GM23338 (cell line): ENCODE measurements around the gene MYO15B. TPM values are rescaled to one million over a fixed set of nuclear protein-coding genes. Genes with fewer than 3 reads are reported as not detected.

Experiments
- ATAC-seq: fragments of 200-7000 bp; cut with Tn5 transposase; 3 replicates; pipeline ENCODE4 v1.9.1; 2020
- DNase-seq: peaks from one replicate; pipeline ENCODE4 v3.0.0-alpha.2; 2015; ENCODE audit warnings: low spot score
- H2AFZ ChIP-seq: fragments of 200-600 bp; sonication (generic); 2 replicates; pipeline ENCODE4 v1.8.0; 2016; ENCODE audit warnings: antibody characterized with exemption, mild to moderate bottlenecking, moderate library complexity
- H3F3A ChIP-seq: fragments of 200-600 bp; sonication (generic); replicated peaks from 2 replicates; pipeline ENCODE4 v1.8.0; 2017; ENCODE audit warnings: antibody characterized with exemption, mixed run types, low read depth
- H3K27ac ChIP-seq: fragments of 200-600 bp; sonication (generic); 2 replicates; pipeline ENCODE4 v1.6.1; 2016; ENCODE audit warnings: low read depth
- H3K27me3 ChIP-seq: fragments of 200-600 bp; sonication (generic); 2 replicates; pipeline ENCODE4 v1.8.0; 2016; ENCODE audit warnings: mild to moderate bottlenecking, mixed run types, moderate library complexity; ENCODE audit not compliant: insufficient read depth
- H3K36me3 ChIP-seq: fragments of 200-600 bp; sonication (generic); 2 replicates; pipeline ENCODE4 v1.8.0; 2016; ENCODE audit warnings: mild to moderate bottlenecking; ENCODE audit not compliant: insufficient read depth
- H3K4me1 ChIP-seq: fragments of 200-600 bp; sonication (generic); 2 replicates; pipeline ENCODE4 v1.8.0; 2016; ENCODE audit warnings: mild to moderate bottlenecking, moderate library complexity; ENCODE audit not compliant: insufficient read depth
- H3K4me2 ChIP-seq: fragments of 200-600 bp; sonication (generic); 2 replicates; pipeline ENCODE4 v1.7.1; 2017; ENCODE audit warnings: mixed run types
- H3K4me3 ChIP-seq: fragments of 200-600 bp; sonication (generic); 2 replicates; pipeline ENCODE4 v1.6.1; 2016; ENCODE audit warnings: mixed run types
- H3K79me2 ChIP-seq: fragments of 200-600 bp; sonication (generic); replicated peaks from 2 replicates; pipeline ENCODE4 v1.8.0; 2017; ENCODE audit warnings: mild to moderate bottlenecking; ENCODE audit not compliant: insufficient read depth
- H3K9me2 ChIP-seq: fragments of 200-600 bp; sonication (generic); 2 replicates; pipeline ENCODE4 v1.8.0; 2017; ENCODE audit not compliant: insufficient read depth
- H4K20me1 ChIP-seq: fragments of 200-600 bp; sonication (generic); replicated peaks from 2 replicates; pipeline ENCODE4 v1.8.0; 2017; ENCODE audit warnings: mild to moderate bottlenecking; ENCODE audit not compliant: insufficient read depth
- H3K27ac Mint-ChIP-seq: 2 replicates; pipeline ENCODE4 v1.8.0; 2020; ENCODE audit warnings: inconsistent platforms, mild to moderate bottlenecking, moderate library complexity, mixed read lengths
- H3K27me3 Mint-ChIP-seq: 3 replicates; pipeline ENCODE4 v1.8.0; 2022; ENCODE audit warnings: low read depth, mild to moderate bottlenecking, moderate library complexity, mixed read lengths, inconsistent platforms; ENCODE audit not compliant: insufficient read depth, poor library complexity
- H3K36me3 Mint-ChIP-seq: 3 replicates; pipeline ENCODE4 v1.8.0; 2021; ENCODE audit warnings: low read depth, mild to moderate bottlenecking, inconsistent platforms, moderate library complexity, mixed read lengths
- H3K4me1 Mint-ChIP-seq: 3 replicates; pipeline ENCODE4 v1.8.0; 2020; ENCODE audit warnings: mild to moderate bottlenecking, inconsistent platforms, mixed read lengths
- H3K4me3 Mint-ChIP-seq: 3 replicates; pipeline ENCODE4 v1.8.0; 2021; ENCODE audit warnings: moderate library complexity, mild to moderate bottlenecking, inconsistent platforms, mixed read lengths
- H3K9me3 Mint-ChIP-seq: 3 replicates; pipeline ENCODE4 v1.8.0; 2020; ENCODE audit warnings: moderate library complexity, mild to moderate bottlenecking, inconsistent platforms, mixed read lengths
- CREB1 ChIP-seq: fragments of 250-450 bp; sonication (Bioruptor Pico); IDR thresholded peaks from 2 replicates; pipeline ENCODE4 v1.5.0; 2020; ENCODE audit warnings: low read depth, mild to moderate bottlenecking, moderate library complexity
- NANOG ChIP-seq: IDR thresholded peaks from 2 replicates; pipeline ENCODE4 v1.6.1; 2016; ENCODE audit warnings: antibody characterized with exemption, borderline replicate concordance
- POLR2AphosphoS5 ChIP-seq: IDR thresholded peaks from 2 replicates; pipeline ENCODE4 v1.6.1; 2016; ENCODE audit warnings: antibody characterized with exemption, low read depth
- STAT1 ChIP-seq: IDR thresholded peaks from one replicate; pipeline ENCODE4 v1.6.1; 2016; ENCODE audit warnings: antibody characterized with exemption; ENCODE audit not compliant: unreplicated experiment
- ZNF114 ChIP-seq: fragments of 250-450 bp; sonication (Bioruptor Pico); IDR thresholded peaks from 2 replicates; pipeline ENCODE4 v1.5.0; 2020; ENCODE audit warnings: mild to moderate bottlenecking, moderate library complexity
- ZNF331 ChIP-seq: fragments of 250-450 bp; sonication (Bioruptor Pico); IDR thresholded peaks from 2 replicates; pipeline ENCODE4 v1.5.0; 2020; ENCODE audit warnings: low read depth, mild to moderate bottlenecking, moderate library complexity
- polyA plus RNA-seq: library from polyadenylated mRNA; unstranded; fragments of >200 nt; fragmentation: Nextera tagmentation; extraction: Ambion mirVana; gene quantifications from 2 replicates; pipeline ENCODE4 v1.2.1, GENCODE V29; 2016
- total RNA-seq: library from RNA; depleted of rRNA; stranded (reverse); fragments of >200 nt; shearing (Covaris generic); gene quantifications from 2 replicates; pipeline ENCODE4 v1.2.3, GENCODE V29; 2014
- TF ChIP-seq, protein P1 (sequence below): IDR thresholded peaks from 2 replicates; pipeline ENCODE4 v1.6.1; 2016; ENCODE audit warnings: antibody characterized with exemption
- TF ChIP-seq, protein P2 (sequence below): IDR thresholded peaks from one replicate; pipeline ENCODE4 v1.6.1; 2018; ENCODE audit warnings: antibody characterized with exemption; ENCODE audit not compliant: unreplicated experiment
- TF ChIP-seq, protein P3 (sequence below): fragments of 250-450 bp; sonication (Bioruptor Pico); IDR thresholded peaks from 2 replicates; pipeline ENCODE4 v1.5.0; 2020; ENCODE audit warnings: mild to moderate bottlenecking, moderate library complexity

MYO15B gene
- total and polyA plus RNA-seq, 2 experiments from 2014 or later: 6.6 to 12.4 TPM

DNA sequence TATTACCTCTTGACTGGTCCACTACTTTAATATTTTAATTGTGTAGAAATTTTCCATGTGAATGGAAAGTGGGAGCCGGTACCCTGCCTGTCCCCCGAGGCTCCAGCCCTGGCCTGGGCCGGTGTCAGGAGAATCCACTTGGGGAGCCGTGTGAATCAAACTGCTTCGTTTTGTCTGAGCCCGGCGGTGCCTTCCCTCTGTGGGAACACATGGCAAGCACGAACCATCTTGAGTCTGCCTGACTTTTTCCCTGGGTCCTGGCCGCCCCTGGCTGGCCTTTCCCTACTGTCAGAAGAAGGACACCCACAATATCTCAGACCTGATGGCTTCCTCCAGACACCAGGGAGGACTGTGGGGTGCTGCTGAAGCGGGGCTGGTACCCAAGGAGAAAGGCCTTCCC is 12.4 kb upstream of the MYO15B start (continued):
- TF ChIP-seq, protein P1, sequence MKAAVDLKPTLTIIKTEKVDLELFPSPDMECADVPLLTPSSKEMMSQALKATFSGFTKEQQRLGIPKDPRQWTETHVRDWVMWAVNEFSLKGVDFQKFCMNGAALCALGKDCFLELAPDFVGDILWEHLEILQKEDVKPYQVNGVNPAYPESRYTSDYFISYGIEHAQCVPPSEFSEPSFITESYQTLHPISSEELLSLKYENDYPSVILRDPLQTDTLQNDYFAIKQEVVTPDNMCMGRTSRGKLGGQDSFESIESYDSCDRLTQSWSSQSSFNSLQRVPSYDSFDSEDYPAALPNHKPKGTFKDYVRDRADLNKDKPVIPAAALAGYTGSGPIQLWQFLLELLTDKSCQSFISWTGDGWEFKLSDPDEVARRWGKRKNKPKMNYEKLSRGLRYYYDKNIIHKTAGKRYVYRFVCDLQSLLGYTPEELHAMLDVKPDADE: no peak
- TF ChIP-seq STAT1 (no peak), CREB1 (CRISPR knock-in tag) (no peak), NANOG (no peak), ZNF114 (CRISPR knock-in tag) (no peak), ZNF331 (CRISPR knock-in tag) (no peak), POLR2AphosphoS5 (no peak)
- TF ChIP-seq, protein P2, sequence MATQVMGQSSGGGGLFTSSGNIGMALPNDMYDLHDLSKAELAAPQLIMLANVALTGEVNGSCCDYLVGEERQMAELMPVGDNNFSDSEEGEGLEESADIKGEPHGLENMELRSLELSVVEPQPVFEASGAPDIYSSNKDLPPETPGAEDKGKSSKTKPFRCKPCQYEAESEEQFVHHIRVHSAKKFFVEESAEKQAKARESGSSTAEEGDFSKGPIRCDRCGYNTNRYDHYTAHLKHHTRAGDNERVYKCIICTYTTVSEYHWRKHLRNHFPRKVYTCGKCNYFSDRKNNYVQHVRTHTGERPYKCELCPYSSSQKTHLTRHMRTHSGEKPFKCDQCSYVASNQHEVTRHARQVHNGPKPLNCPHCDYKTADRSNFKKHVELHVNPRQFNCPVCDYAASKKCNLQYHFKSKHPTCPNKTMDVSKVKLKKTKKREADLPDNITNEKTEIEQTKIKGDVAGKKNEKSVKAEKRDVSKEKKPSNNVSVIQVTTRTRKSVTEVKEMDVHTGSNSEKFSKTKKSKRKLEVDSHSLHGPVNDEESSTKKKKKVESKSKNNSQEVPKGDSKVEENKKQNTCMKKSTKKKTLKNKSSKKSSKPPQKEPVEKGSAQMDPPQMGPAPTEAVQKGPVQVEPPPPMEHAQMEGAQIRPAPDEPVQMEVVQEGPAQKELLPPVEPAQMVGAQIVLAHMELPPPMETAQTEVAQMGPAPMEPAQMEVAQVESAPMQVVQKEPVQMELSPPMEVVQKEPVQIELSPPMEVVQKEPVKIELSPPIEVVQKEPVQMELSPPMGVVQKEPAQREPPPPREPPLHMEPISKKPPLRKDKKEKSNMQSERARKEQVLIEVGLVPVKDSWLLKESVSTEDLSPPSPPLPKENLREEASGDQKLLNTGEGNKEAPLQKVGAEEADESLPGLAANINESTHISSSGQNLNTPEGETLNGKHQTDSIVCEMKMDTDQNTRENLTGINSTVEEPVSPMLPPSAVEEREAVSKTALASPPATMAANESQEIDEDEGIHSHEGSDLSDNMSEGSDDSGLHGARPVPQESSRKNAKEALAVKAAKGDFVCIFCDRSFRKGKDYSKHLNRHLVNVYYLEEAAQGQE: no peak

DNA sequence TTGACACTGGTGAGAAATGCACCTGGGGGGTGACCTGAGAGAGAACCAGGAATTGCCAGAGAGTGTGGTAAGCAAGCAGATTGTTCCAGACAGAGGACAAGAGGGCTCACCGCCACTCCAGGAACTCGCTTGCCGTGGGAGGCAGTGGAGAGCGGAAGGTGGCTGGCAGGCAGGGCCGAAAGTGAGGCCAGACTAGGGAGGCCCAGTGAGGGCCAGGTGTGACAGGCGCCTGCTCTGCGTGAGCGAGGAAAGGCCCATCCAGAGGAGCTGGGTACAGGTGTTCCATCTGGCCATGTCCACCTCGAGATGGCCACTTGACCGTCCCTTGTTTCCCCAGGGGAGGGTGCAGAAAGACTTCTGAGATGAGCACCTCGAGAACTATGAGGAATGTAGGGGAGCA is 11.9 kb upstream of the MYO15B start:
- DNase-seq: no peak
- Histone ChIP-seq H3K4me2 (no peak overlapping the region), H3K27ac (no peak overlapping the region), H3K9me2 (no peaks in the 10 kb centered on the region), H3K36me3 (no peaks in the 10 kb centered on the region), H2AFZ (no peak overlapping the region), H3K4me1 (no peaks in the 10 kb centered on the region), H3F3A (no peaks in the 10 kb centered on the region), H4K20me1 (no peaks in the 10 kb centered on the region), H3K27me3 (no peaks in the 10 kb centered on the region), H3K4me3 (no peak overlapping the region), H3K79me2 (no peaks in the 10 kb centered on the region)
- no peak overlapping the region for H3K27ac Mint-ChIP-seq
- H3K4me3 Mint-ChIP-seq: no peak overlapping the region
- H3K4me1 Mint-ChIP-seq: peaks cover 3% of the 10 kb centered on the region; the same call in 2 of the 3 replicates
- peaks cover 4% of the 10 kb centered on the region for H3K27me3 Mint-ChIP-seq
- no peak for ATAC-seq
- 0 out of 3 replicates have a peak, but pooled peaks cover 3% of the 10 kb centered on the region for H3K9me3 Mint-ChIP-seq
- H3K36me3 Mint-ChIP-seq: peaks cover 3% of the 10 kb centered on the region; the same call in 1 of the 3 replicates
- TF ChIP-seq, protein P2: no peak
- TF ChIP-seq CREB1 (CRISPR knock-in tag) (no peak), POLR2AphosphoS5 (no peak)
- TF ChIP-seq, protein P1: no peak
- TF ChIP-seq, protein P3, sequence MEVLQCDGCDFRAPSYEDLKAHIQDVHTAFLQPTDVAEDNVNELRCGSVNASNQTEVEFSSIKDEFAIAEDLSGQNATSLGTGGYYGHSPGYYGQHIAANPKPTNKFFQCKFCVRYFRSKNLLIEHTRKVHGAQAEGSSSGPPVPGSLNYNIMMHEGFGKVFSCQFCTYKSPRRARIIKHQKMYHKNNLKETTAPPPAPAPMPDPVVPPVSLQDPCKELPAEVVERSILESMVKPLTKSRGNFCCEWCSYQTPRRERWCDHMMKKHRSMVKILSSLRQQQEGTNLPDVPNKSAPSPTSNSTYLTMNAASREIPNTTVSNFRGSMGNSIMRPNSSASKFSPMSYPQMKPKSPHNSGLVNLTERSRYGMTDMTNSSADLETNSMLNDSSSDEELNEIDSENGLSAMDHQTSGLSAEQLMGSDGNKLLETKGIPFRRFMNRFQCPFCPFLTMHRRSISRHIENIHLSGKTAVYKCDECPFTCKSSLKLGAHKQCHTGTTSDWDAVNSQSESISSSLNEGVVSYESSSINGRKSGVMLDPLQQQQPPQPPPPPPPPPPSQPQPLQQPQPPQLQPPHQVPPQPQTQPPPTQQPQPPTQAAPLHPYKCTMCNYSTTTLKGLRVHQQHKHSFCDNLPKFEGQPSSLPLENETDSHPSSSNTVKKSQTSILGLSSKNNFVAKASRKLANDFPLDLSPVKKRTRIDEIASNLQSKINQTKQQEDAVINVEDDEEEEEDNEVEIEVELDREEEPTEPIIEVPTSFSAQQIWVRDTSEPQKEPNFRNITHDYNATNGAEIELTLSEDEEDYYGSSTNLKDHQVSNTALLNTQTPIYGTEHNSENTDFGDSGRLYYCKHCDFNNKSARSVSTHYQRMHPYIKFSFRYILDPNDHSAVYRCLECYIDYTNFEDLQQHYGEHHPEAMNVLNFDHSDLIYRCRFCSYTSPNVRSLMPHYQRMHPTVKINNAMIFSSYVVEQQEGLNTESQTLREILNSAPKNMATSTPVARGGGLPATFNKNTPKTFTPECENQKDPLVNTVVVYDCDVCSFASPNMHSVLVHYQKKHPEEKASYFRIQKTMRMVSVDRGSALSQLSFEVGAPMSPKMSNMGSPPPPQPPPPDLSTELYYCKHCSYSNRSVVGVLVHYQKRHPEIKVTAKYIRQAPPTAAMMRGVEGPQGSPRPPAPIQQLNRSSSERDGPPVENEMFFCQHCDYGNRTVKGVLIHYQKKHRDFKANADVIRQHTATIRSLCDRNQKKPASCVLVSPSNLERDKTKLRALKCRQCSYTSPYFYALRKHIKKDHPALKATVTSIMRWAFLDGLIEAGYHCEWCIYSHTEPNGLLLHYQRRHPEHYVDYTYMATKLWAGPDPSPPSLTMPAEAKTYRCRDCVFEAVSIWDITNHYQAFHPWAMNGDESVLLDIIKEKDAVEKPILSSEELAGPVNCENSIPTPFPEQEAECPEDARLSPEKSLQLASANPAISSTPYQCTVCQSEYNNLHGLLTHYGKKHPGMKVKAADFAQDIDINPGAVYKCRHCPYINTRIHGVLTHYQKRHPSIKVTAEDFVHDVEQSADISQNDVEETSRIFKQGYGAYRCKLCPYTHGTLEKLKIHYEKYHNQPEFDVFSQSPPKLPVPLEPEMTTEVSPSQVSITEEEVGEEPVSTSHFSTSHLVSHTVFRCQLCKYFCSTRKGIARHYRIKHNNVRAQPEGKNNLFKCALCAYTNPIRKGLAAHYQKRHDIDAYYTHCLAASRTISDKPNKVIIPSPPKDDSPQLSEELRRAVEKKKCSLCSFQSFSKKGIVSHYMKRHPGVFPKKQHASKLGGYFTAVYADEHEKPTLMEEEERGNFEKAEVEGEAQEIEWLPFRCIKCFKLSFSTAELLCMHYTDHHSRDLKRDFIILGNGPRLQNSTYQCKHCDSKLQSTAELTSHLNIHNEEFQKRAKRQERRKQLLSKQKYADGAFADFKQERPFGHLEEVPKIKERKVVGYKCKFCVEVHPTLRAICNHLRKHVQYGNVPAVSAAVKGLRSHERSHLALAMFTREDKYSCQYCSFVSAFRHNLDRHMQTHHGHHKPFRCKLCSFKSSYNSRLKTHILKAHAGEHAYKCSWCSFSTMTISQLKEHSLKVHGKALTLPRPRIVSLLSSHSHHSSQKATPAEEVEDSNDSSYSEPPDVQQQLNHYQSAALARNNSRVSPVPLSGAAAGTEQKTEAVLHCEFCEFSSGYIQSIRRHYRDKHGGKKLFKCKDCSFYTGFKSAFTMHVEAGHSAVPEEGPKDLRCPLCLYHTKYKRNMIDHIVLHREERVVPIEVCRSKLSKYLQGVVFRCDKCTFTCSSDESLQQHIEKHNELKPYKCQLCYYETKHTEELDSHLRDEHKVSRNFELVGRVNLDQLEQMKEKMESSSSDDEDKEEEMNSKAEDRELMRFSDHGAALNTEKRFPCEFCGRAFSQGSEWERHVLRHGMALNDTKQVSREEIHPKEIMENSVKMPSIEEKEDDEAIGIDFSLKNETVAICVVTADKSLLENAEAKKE (CRISPR knock-in tag): no peak
